H1 (cell line): ENCODE data around the gene CHD9NB. TPM values are rescaled to one million over a fixed set of nuclear protein-coding genes. Genes with fewer than 3 reads are reported as not detected.
"Not testable (repeated sequence)": the region's sequence is repeated elsewhere in the genome, so short reads cannot be mapped to it uniquely, and the experiment has no call there.

ENCODE experiments used
- CTCF ChIA-PET: fragments of 300-600 bp; sonication (Branson Sonifier 250); formaldehyde crosslinking; loops from one replicate; lab custom pipeline; 2021; ENCODE audit not compliant: partially characterized antibody; lab: Charles Lee
- POLR2A ChIA-PET: fragments of 300-600 bp; sonication (Branson Sonifier 250); formaldehyde crosslinking; loops from one replicate; lab custom pipeline; 2021; ENCODE audit warnings: inconsistent platforms; ENCODE audit not compliant: partially characterized antibody; lab: Charles Lee
- DNase-seq, 2 experiments: peaks; one replicate each; pipeline versions ENCODE4 v3.0.0 to v3.0.0-alpha.2; 2010 to 2022; ENCODE audit warnings: low spot score in 2 of 2, low read depth in 1 of 2, mixed read lengths in 1 of 2
- FAIRE-seq: peaks from 2 replicates; lab custom pipeline; 2011; peaks lifted over from hg19 to GRCh38; lab: Jason Lieb, UNC
- H2AFZ ChIP-seq: 2 replicates; pipeline ENCODE4 v1.8.1; 2012; ENCODE audit warnings: low read length, inconsistent platforms
- H2AK5ac ChIP-seq: 2 replicates; pipeline ENCODE4 v1.6.1; 2013; ENCODE audit warnings: low read depth, low read length
- H2BK120ac ChIP-seq: replicated peaks from 2 replicates; pipeline ENCODE3; 2013; ENCODE audit warnings: low read depth, low read length, inconsistent platforms
- H2BK12ac ChIP-seq: 2 replicates; pipeline ENCODE4 v1.6.1; 2013; ENCODE audit warnings: low read depth, low read length
- H2BK15ac ChIP-seq: 2 replicates; pipeline ENCODE4 v1.6.1; 2013; ENCODE audit warnings: low read length
- H2BK20ac ChIP-seq: 2 replicates; pipeline ENCODE4 v1.6.1; 2013; ENCODE audit warnings: low read length
- H2BK5ac ChIP-seq: 2 replicates; pipeline ENCODE4 v1.6.1; 2013; ENCODE audit warnings: low read depth, low read length
- H3K14ac ChIP-seq: 2 replicates; pipeline ENCODE4 v1.6.1; 2013; ENCODE audit warnings: inconsistent platforms; ENCODE audit not compliant: insufficient read length
- H3K18ac ChIP-seq: 2 replicates; pipeline ENCODE4 v1.6.1; 2013; ENCODE audit warnings: low read length; ENCODE audit errors: extremely low read depth
- H3K23ac ChIP-seq: 2 replicates; pipeline ENCODE4 v1.6.1; 2013; ENCODE audit warnings: inconsistent platforms; ENCODE audit not compliant: insufficient read length
- H3K23me2 ChIP-seq: 2 replicates; pipeline ENCODE4 v1.6.1; 2013; ENCODE audit warnings: low read depth, low read length
- H3K27ac ChIP-seq: 2 replicates; pipeline ENCODE4 v1.6.1; 2011; ENCODE audit warnings: low read depth, low read length, inconsistent platforms
- H3K27me3 ChIP-seq, 4 experiments: replicated peaks in 1 of 4; 1 replicate in 1 of 4; 2 replicates in 3 of 4; pipeline versions ENCODE4 v1.6.1 to v1.8.1; 2011 to 2013; ENCODE audit warnings: low read length in 3 of 4, mild to moderate bottlenecking in 3 of 4, inconsistent platforms in 2 of 4, mixed read lengths in 2 of 4, moderate library complexity in 1 of 4; ENCODE audit not compliant: control insufficient read depth in 3 of 4, insufficient read depth in 3 of 4; ENCODE audit errors: extremely low read depth in 1 of 4
- H3K36me3 ChIP-seq, 4 experiments: 2 replicates each; pipeline versions ENCODE4 v1.6.1 to v1.8.1; 2011 to 2013; ENCODE audit warnings: mild to moderate bottlenecking in 4 of 4, low read length in 3 of 4, moderate library complexity in 2 of 4, control low read depth in 1 of 4, inconsistent platforms in 1 of 4; ENCODE audit not compliant: insufficient read depth in 4 of 4, control insufficient read depth in 2 of 4
- H3K4ac ChIP-seq: replicated peaks from 2 replicates; pipeline ENCODE3; 2013; ENCODE audit warnings: low read length, low read depth, mixed read lengths, inconsistent platforms; ENCODE audit not compliant: insufficient read length
- H3K4me1 ChIP-seq, 4 experiments: replicated peaks in 1 of 4; 1 replicate in 1 of 4; 2 replicates in 3 of 4; pipeline versions ENCODE4 v1.6.1 to v1.8.1; 2011 to 2013; ENCODE audit warnings: low read length in 3 of 4, inconsistent platforms in 2 of 4, mixed read lengths in 1 of 4; ENCODE audit not compliant: insufficient read depth in 4 of 4, control insufficient read depth in 3 of 4
- H3K4me2 ChIP-seq, 2 experiments: 2 replicates each; pipeline versions ENCODE4 v1.6.1 to v1.8.1; 2011 to 2013; ENCODE audit warnings: low read depth in 2 of 2, low read length in 2 of 2, control low read depth in 1 of 2, inconsistent platforms in 1 of 2, mild to moderate bottlenecking in 1 of 2; ENCODE audit not compliant: insufficient read depth in 1 of 2
- H3K4me3 ChIP-seq, 4 experiments: fragments of 200-600, 300-600 bp in 1 of 4; sonication (generic), shearing (Covaris generic), sonication (Bioruptor Twin) in 1 of 4; 2 replicates each; pipeline versions ENCODE4 v1.5.1 to v1.8.1; 2011 to 2016; ENCODE audit warnings: low read length in 4 of 4, low read depth in 3 of 4, control low read depth in 2 of 4, inconsistent platforms in 2 of 4, mild to moderate bottlenecking in 2 of 4, mixed read lengths in 1 of 4, moderate library complexity in 1 of 4; ENCODE audit not compliant: insufficient read depth in 2 of 4; ENCODE audit errors: extremely low read depth in 1 of 4
- H3K56ac ChIP-seq: replicated peaks from 2 replicates; pipeline ENCODE3; 2013; ENCODE audit warnings: low read depth, mild to moderate bottlenecking, mixed read lengths, low read length, inconsistent platforms; ENCODE audit not compliant: insufficient read length
- H3K79me1 ChIP-seq: 2 replicates; pipeline ENCODE4 v1.6.1; 2013; ENCODE audit warnings: low read depth, low read length, control low read depth
- H3K79me2 ChIP-seq, 2 experiments: 2 replicates each; pipeline versions ENCODE4 v1.6.1 to v1.8.1; 2012 to 2013; ENCODE audit warnings: low read length in 2 of 2, mild to moderate bottlenecking in 2 of 2, inconsistent platforms in 1 of 2; ENCODE audit not compliant: insufficient read depth in 2 of 2, control insufficient read depth in 1 of 2
- H3K9ac ChIP-seq, 4 experiments: replicated peaks in 1 of 4; 1 replicate in 1 of 4; 2 replicates in 3 of 4; pipeline versions ENCODE4 v1.6.1 to v1.8.1; 2011 to 2013; ENCODE audit warnings: low read depth in 3 of 4, low read length in 3 of 4, control low read depth in 2 of 4, mild to moderate bottlenecking in 2 of 4, moderate library complexity in 2 of 4, inconsistent platforms in 1 of 4; ENCODE audit errors: extremely low read depth in 1 of 4
- H3K9me3 ChIP-seq, 2 experiments: 2 replicates each; pipeline versions ENCODE4 v1.6.1 to v1.8.1; 2012 to 2013; ENCODE audit warnings: mild to moderate bottlenecking in 2 of 2, moderate library complexity in 2 of 2, control low read depth in 1 of 2, inconsistent platforms in 1 of 2, low read depth in 1 of 2, low read length in 1 of 2, mixed read lengths in 1 of 2; ENCODE audit not compliant: insufficient read depth in 2 of 2
- H4K20me1 ChIP-seq, 2 experiments: replicated peaks in 1 of 2; 2 replicates each; pipeline versions ENCODE3 to v1.8.1; 2011 to 2013; ENCODE audit warnings: inconsistent platforms in 2 of 2, low read length in 2 of 2, mild to moderate bottlenecking in 1 of 2; ENCODE audit not compliant: insufficient read depth in 2 of 2, control insufficient read depth in 1 of 2
- H4K5ac ChIP-seq: 2 replicates; pipeline ENCODE4 v1.6.1; 2013; ENCODE audit warnings: low read length, low read depth, mixed read lengths, inconsistent platforms; ENCODE audit not compliant: insufficient read length
- H4K8ac ChIP-seq: 2 replicates; pipeline ENCODE4 v1.8.0; 2013; ENCODE audit warnings: mild to moderate bottlenecking, moderate library complexity, low read length, inconsistent platforms; ENCODE audit not compliant: insufficient read depth; ENCODE audit errors: extremely low read depth
- H4K91ac ChIP-seq: replicated peaks from 2 replicates; pipeline ENCODE3; 2013; ENCODE audit warnings: low read length, mixed read lengths, inconsistent platforms; ENCODE audit not compliant: insufficient read length
- WGBS, 2 experiments: shearing (Covaris generic) in 1 of 2; methylation state at CpG; one replicate each; pipeline versions ENCODE4 v1.1.6 to v1.1.7; 2013 to 2015; ENCODE audit warnings: low lambda C conversion rate in 2 of 2, mixed read lengths in 2 of 2, inconsistent platforms in 1 of 2, low coverage in 1 of 2, missing lambda C conversion rate in 1 of 2; ENCODE audit not compliant: insufficient replicate concordance in 2 of 2, insufficient coverage in 1 of 2, insufficient read length in 1 of 2; ENCODE audit errors: extremely low coverage in 1 of 2, missing lambda C conversion rate in 1 of 2; 5-methylcytosine and 5-hydroxymethylcytosine counted together
- polyA plus RNA-seq, 7 experiments: library from polyadenylated mRNA; depleted of rRNA in 3 of 7; stranded (reverse) in 5 of 7; unstranded in 2 of 7; fragments of >200 nt in 5 of 7; fragments of 200-250 nt in 2 of 7; gene quantifications; 1 replicate in 5 of 7; 2 replicates in 1 of 7; 4 replicates in 1 of 7; pipeline versions ENCODE4 v1.2.1 to v1.2.3, GENCODE V29; 2011 to 2013; ENCODE audit warnings: missing spikeins in 2 of 7, mixed read lengths in 2 of 7
- total RNA-seq: library from RNA; stranded (reverse); fragmentation: NEBNext Ultra II Directional; extraction: Animal tissue kit (Norgen Biotek cat#: 25700); gene quantifications from 2 replicates; pipeline ENCODE4 v1.2.1, GENCODE V29; 2021

CHD9NB gene
- total and polyA plus RNA-seq, 2 of the 8 experiments (the other 6 are each of a cell fraction or from before 2014, with no cell fraction given) = 4.5 to 5.9 TPM

DNA sequence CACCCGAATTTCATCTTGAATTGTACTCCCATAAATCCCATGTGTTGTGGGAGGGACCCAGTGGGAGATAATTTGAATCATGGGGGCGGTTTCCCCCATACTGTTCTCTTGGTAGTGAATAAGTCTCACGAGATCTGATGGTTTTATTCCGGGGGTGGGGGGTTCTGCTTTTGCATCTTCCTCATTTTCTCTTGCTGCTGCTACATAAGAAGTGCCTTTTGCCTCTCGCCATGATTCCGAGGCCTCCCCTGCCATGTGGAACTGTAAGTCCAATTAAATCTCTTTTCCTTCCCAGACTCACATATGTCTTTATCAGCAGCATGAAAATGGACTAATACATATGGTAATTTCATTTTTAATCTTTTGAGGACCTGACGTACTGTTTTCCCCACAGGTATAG is 22.8 kb upstream of the CHD9NB start:
- POLR2A ChIA-PET, H4K20me1 ChIP-seq, H3K4me2 ChIP-seq, H2AK5ac ChIP-seq, H2BK5ac ChIP-seq, H2BK20ac ChIP-seq, H3K18ac ChIP-seq, H4K5ac ChIP-seq, H3K14ac ChIP-seq, H2BK15ac ChIP-seq, H3K23ac ChIP-seq, H3K4me3 ChIP-seq, H3K27me3 ChIP-seq, H2BK120ac ChIP-seq, FAIRE-seq, H3K56ac ChIP-seq, H2BK12ac ChIP-seq, H2AFZ ChIP-seq, H3K9ac ChIP-seq, H3K79me1 ChIP-seq, H3K27ac ChIP-seq, H3K36me3 ChIP-seq, DNase-seq, H4K91ac ChIP-seq, H3K23me2 ChIP-seq, H3K4ac ChIP-seq, H4K8ac ChIP-seq: not testable (repeated sequence)
- Histone ChIP-seq H3K9me3 (peaks cover 13 to 21% of the 10 kb centered on the region in 2 experiments), H3K79me2 (peaks cover 0 to 18% of the 10 kb centered on the region in 2 experiments; a peak in 2 of 4 replicates), H3K4me1 (peaks cover 5 to 11% (median 7%) of the 10 kb centered on the region in 4 experiments; a peak in 5 of 7 replicates)
- WGBS, 2 experiments = 96% methylated on average over 7 of the region's 7 CpGs; no CpG with 5 or more reads in 1 of the 2 experiments
- CTCF ChIA-PET = interaction anchor here (1.2 kb wide), 1 partner anchor 21 kb away, joined by 3 read pairs; no protein-coding TSS in a partner anchor

DNA sequence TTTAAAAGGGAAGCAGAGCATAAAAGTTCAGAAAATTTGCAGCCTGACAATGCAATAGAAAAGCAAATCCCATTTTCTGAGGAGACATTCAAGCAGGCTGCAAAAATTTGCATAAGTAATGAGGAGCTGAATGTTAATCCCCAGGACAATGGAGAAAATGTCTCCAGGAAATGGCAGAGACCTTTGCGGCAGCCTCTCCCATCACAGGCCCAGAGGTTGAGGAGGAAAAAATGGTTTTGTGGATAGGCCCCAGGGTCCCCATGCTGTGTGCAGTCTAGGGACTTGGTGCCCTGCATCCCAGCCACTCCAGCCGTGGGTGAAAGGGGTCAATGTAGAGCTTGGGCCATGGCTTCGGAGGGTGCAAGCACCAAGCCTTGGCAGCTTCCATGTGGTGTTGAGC is 21.6 kb upstream of the CHD9NB start:
- POLR2A ChIA-PET, H3K18ac ChIP-seq: not testable (repeated sequence)

More for the DNA sequence above, 21.6 kb upstream of the CHD9NB start:
- H3K36me3 ChIP-seq, H3K4me1 ChIP-seq, H3K56ac ChIP-seq, DNase-seq, H3K4me2 ChIP-seq, H4K91ac ChIP-seq, H3K14ac ChIP-seq, H4K8ac ChIP-seq, H3K27me3 ChIP-seq, H3K4me3 ChIP-seq, H2BK120ac ChIP-seq, FAIRE-seq, H2BK12ac ChIP-seq, H3K79me1 ChIP-seq, H3K9ac ChIP-seq, H2BK20ac ChIP-seq, H2AK5ac ChIP-seq, H2BK5ac ChIP-seq, H3K23me2 ChIP-seq, H3K4ac ChIP-seq, H3K23ac ChIP-seq, H4K5ac ChIP-seq, H2AFZ ChIP-seq, CTCF ChIA-PET, H3K27ac ChIP-seq, H2BK15ac ChIP-seq, H4K20me1 ChIP-seq: not testable (repeated sequence)
- peaks cover 0 to 18% of the 10 kb centered on the region in 2 experiments; a peak in 2 of 4 replicates for H3K79me2 ChIP-seq
- 64% methylated on average over 3 of the region's 3 CpGs; no CpG with 5 or more reads in 1 of the 2 experiments for WGBS, 2 experiments
- H3K9me3 ChIP-seq = peaks cover 13 to 21% of the 10 kb centered on the region in 2 experiments
